Gastroesophageal sphincter (tissue), 4 donors: ENCODE data around the gene ATF6. TPM values are rescaled to one million over a fixed set of nuclear protein-coding genes. Genes with fewer than 3 reads are reported as not detected.

Source experiments
- ATAC-seq: fragments of 150-250 bp; one replicate; pipeline ENCODE4 v1.9.1; 2016; ENCODE audit warnings: mild to moderate bottlenecking, moderate library complexity
- H3K27ac ChIP-seq, 4 donors: fragments of 200-600 bp; sonication (generic) in 3 of 4; 1 replicate in 3 of 4; 2 replicates in 1 of 4; pipeline ENCODE4 v1.5.1; 2016 to 2019
- H3K27me3 ChIP-seq: fragments of 200-600 bp; sonication (generic); one replicate; pipeline ENCODE4 v1.5.1; 2019
- H3K36me3 ChIP-seq, 2 donors: fragments of 200-600 bp; sonication (generic); one replicate each; pipeline ENCODE4 v1.5.1; 2019; ENCODE audit warnings: control low read depth in 1 of 2
- H3K4me1 ChIP-seq, 3 donors: fragments of 200-600 bp; sonication (generic); 1 replicate in 2 of 3; 2 replicates in 1 of 3; pipeline ENCODE4 v1.5.1; 2016 to 2019; ENCODE audit warnings: control low read depth in 2 of 3
- H3K4me3 ChIP-seq, 2 donors: fragments of 200-600 bp; sonication (generic); one replicate each; pipeline ENCODE4 v1.5.1; 2019; ENCODE audit warnings: mild to moderate bottlenecking in 1 of 2, moderate library complexity in 1 of 2
- H3K9me3 ChIP-seq, 3 donors: fragments of 200-600 bp; sonication (generic); one replicate each; pipeline ENCODE4 v1.5.1; 2017 to 2019; ENCODE audit warnings: control low read depth in 2 of 3
- CTCF ChIP-seq, 4 experiments: fragments of 200-600 bp in 2 of 4; fragments of 450-650 bp in 2 of 4; sonication (generic) in 1 of 4; IDR thresholded peaks; one replicate each; pipeline ENCODE4 v1.5.1; 2017 to 2019; ENCODE audit warnings: antibody characterized with exemption in 4 of 4, mild to moderate bottlenecking in 2 of 4, moderate library complexity in 2 of 4
- EP300 ChIP-seq: sonication (generic); formaldehyde crosslinking; IDR thresholded peaks from one replicate; pipeline ENCODE4 v1.6.1; 2017; ENCODE audit warnings: antibody characterized with exemption, mild to moderate bottlenecking
- POLR2A ChIP-seq, 2 donors: fragments of 450-650 bp; IDR thresholded peaks; one replicate each; pipeline ENCODE4 v1.6.1; 2017; ENCODE audit warnings: antibody characterized with exemption in 2 of 2, mild to moderate bottlenecking in 2 of 2, moderate library complexity in 1 of 2
- POLR2AphosphoS5 ChIP-seq: sonication (generic); formaldehyde crosslinking; IDR thresholded peaks from one replicate; pipeline ENCODE4 v1.6.1; 2017; ENCODE audit warnings: antibody characterized with exemption
- WGBS, 2 donors: methylation state at CpG; one replicate each; pipeline ENCODE4 v1.1.5; 2018; ENCODE audit warnings: low coverage in 1 of 2; 5-methylcytosine and 5-hydroxymethylcytosine counted together
- total RNA-seq, 4 donors: library from RNA; depleted of rRNA; stranded (reverse); fragments of >200 nt; gene quantifications; one replicate each; pipeline ENCODE4 v1.1.0, GENCODE V29; 2016

The ATF6 gene
- total RNA-seq, 4 donors from 2014 or later = 28.6 to 32.4 (median 29.7) TPM

GRCh38 chr1:161844696-161845095 is 78.6 kb downstream of the ATF6 start:
- ATAC-seq = no peak

GRCh38 chr1:161848676-161849075 is 82.6 kb downstream of the ATF6 start:
- peaks cover 0 to 12% (median 0%) of the 10 kb centered on the region in 3 donors for H3K4me1 ChIP-seq
- no peak overlapping the region for H3K27ac ChIP-seq
- H3K36me3 ChIP-seq = peaks cover 0 to 39% of the 10 kb centered on the region in 2 donors
- H3K4me3 ChIP-seq = no peak overlapping the region
- no peaks in the 10 kb centered on the region for H3K9me3 ChIP-seq
- H3K27me3 ChIP-seq = no peaks in the 10 kb centered on the region
- WGBS, 2 donors = 12 to 19% methylated on average over 1 of the region's 1 CpG
- no peak for ATAC-seq
- TF ChIP-seq CTCF (IDR thresholded peaks at IDR 0.05) = no peak
- no peak for TF ChIP-seq EP300
- TF ChIP-seq POLR2AphosphoS5 = no peak
- no peak for TF ChIP-seq POLR2A (IDR thresholded peaks at IDR 0.05)

More at GRCh38 chr1:161844696-161845095, 78.6 kb downstream of the ATF6 start:
- no peak overlapping the region for H3K4me3 ChIP-seq
- H3K27me3 ChIP-seq = no peaks in the 10 kb centered on the region
- H3K27ac ChIP-seq = no peak overlapping the region
- no peaks in the 10 kb centered on the region for H3K9me3 ChIP-seq
- H3K4me1 ChIP-seq = peaks cover 0 to 12% (median 0%) of the 10 kb centered on the region in 3 donors
- H3K36me3 ChIP-seq = peaks cover 0 to 26% of the 10 kb centered on the region in 2 donors
- TF ChIP-seq CTCF (IDR thresholded peaks at IDR 0.05) = no peak
- no peak for TF ChIP-seq POLR2AphosphoS5
- no peak for TF ChIP-seq POLR2A (IDR thresholded peaks at IDR 0.05)
- TF ChIP-seq EP300 = no peak

- Histone ChIP-seq H3K27me3 (no peaks in the 10 kb centered on the region), H3K9me3 (no peaks in the 10 kb centered on the region), H3K36me3 (peaks cover 0 to 47% of the 10 kb centered on the region in 2 donors), H3K4me3 (no peak overlapping the region), H3K27ac (no peak overlapping the region), H3K4me1 (peaks cover 0 to 12% (median 0%) of the 10 kb centered on the region in 3 donors)
- no peak for ATAC-seq
- TF ChIP-seq CTCF (IDR thresholded peaks at IDR 0.05) = no peak
- no peak for TF ChIP-seq POLR2AphosphoS5
- TF ChIP-seq POLR2A (IDR thresholded peaks at IDR 0.05) = no peak
- no peak for TF ChIP-seq EP300
Observed at GRCh38 chr1:161849518-161849917, 83.4 kb downstream of the ATF6 start.

- peaks cover 0 to 5% (median 0%) of the 10 kb centered on the region in 3 donors for H3K4me1 ChIP-seq
- no peaks in the 10 kb centered on the region for H3K27me3 ChIP-seq
- peaks cover 0 to 50% of the 10 kb centered on the region in 2 donors for H3K36me3 ChIP-seq
- no peak overlapping the region for H3K27ac ChIP-seq
- 100% methylated on average over 1 of the region's 1 CpG for WGBS, 2 donors
- no peak overlapping the region for H3K4me3 ChIP-seq
- ATAC-seq = no peak
- no peaks in the 10 kb centered on the region for H3K9me3 ChIP-seq
- TF ChIP-seq CTCF (IDR thresholded peaks at IDR 0.05) (no peak), POLR2AphosphoS5 (no peak), POLR2A (IDR thresholded peaks at IDR 0.05) (no peak), EP300 (no peak)
Observed at GRCh38 chr1:161855260-161855659, 89.1 kb downstream of the ATF6 start.

- no peaks in the 10 kb centered on the region for H3K27me3 ChIP-seq
- peaks cover 0 to 47% of the 10 kb centered on the region in 2 donors for H3K36me3 ChIP-seq
- H3K4me1 ChIP-seq = peaks cover 0 to 5% (median 0%) of the 10 kb centered on the region in 3 donors
- TF ChIP-seq POLR2AphosphoS5 = no peak
- TF ChIP-seq POLR2A (IDR thresholded peaks at IDR 0.05) = no peak
- no peak for TF ChIP-seq EP300
- TF ChIP-seq CTCF (IDR thresholded peaks at IDR 0.05) = no peak
- no peaks in the 10 kb centered on the region for H3K9me3 ChIP-seq
- 75 to 91% methylated on average over 1 of the region's 1 CpG for WGBS, 2 donors
- H3K27ac ChIP-seq = no peak overlapping the region
- no peak for ATAC-seq
- H3K4me3 ChIP-seq = no peak overlapping the region
Observed at GRCh38 chr1:161858271-161858670, 92.2 kb downstream of the ATF6 start.
